Ishikawa (cell line): ENCODE data around the gene PCDHB5.

Source experiments
- CEBPB ChIP-seq: IDR thresholded peaks from 2 replicates; pipeline ENCODE4 v1.6.1; 2012
- CREB1 ChIP-seq: IDR thresholded peaks from 2 replicates; pipeline ENCODE4 v1.6.1; 2012; ENCODE audit warnings: low read depth
- EGR1 ChIP-seq: IDR thresholded peaks from 2 replicates; pipeline ENCODE4 v1.6.1; 2012
- EP300 ChIP-seq: IDR thresholded peaks from 2 replicates; pipeline ENCODE4 v1.6.1; 2012; ENCODE audit warnings: borderline replicate concordance
- FOXM1 ChIP-seq: IDR thresholded peaks from 2 replicates; pipeline ENCODE4 v1.6.1; 2012; ENCODE audit warnings: low read depth, borderline replicate concordance
- MAX ChIP-seq: IDR thresholded peaks from 2 replicates; pipeline ENCODE4 v1.6.1; 2012
- NFIC ChIP-seq: IDR thresholded peaks from 2 replicates; pipeline ENCODE4 v1.6.1; 2012
- RAD21 ChIP-seq: IDR thresholded peaks from 2 replicates; pipeline ENCODE4 v1.6.1; 2012; ENCODE audit warnings: low read depth
- REST ChIP-seq: IDR thresholded peaks from 2 replicates; pipeline ENCODE4 v1.6.1; 2012; ENCODE audit warnings: low read depth, mild to moderate bottlenecking
- TAF1 ChIP-seq: IDR thresholded peaks from 2 replicates; pipeline ENCODE4 v1.6.1; 2012; ENCODE audit warnings: low read depth, mild to moderate bottlenecking
- TCF12 ChIP-seq: IDR thresholded peaks from 2 replicates; pipeline ENCODE4 v1.6.1; 2012; ENCODE audit warnings: low read depth
- TEAD4 ChIP-seq: IDR thresholded peaks from 2 replicates; pipeline ENCODE4 v1.6.1; 2012
- YY1 ChIP-seq: IDR thresholded peaks from 2 replicates; pipeline ENCODE4 v1.6.1; 2012; ENCODE audit warnings: low read depth
- ZBTB7A ChIP-seq: IDR thresholded peaks from 2 replicates; pipeline ENCODE4 v1.6.1; 2012; ENCODE audit warnings: low read depth
- TF ChIP-seq, protein P1 (sequence below): IDR thresholded peaks from 2 replicates; pipeline ENCODE4 v1.6.1; 2012

The PCDHB5 gene

GRCh38 chr5:141135030-141135717, at the start of gene PCDHB5:
Gene PCDHB5 (plus strand): TSS chr5:141135206. CDS start chr5:141135435, 229 bp downstream.
- no peak for TF ChIP-seq ZBTB7A
- no peak for TF ChIP-seq NFIC
- TF ChIP-seq RAD21: peak; percentile 25; the same call in 1 of the 2 replicates

DNA sequence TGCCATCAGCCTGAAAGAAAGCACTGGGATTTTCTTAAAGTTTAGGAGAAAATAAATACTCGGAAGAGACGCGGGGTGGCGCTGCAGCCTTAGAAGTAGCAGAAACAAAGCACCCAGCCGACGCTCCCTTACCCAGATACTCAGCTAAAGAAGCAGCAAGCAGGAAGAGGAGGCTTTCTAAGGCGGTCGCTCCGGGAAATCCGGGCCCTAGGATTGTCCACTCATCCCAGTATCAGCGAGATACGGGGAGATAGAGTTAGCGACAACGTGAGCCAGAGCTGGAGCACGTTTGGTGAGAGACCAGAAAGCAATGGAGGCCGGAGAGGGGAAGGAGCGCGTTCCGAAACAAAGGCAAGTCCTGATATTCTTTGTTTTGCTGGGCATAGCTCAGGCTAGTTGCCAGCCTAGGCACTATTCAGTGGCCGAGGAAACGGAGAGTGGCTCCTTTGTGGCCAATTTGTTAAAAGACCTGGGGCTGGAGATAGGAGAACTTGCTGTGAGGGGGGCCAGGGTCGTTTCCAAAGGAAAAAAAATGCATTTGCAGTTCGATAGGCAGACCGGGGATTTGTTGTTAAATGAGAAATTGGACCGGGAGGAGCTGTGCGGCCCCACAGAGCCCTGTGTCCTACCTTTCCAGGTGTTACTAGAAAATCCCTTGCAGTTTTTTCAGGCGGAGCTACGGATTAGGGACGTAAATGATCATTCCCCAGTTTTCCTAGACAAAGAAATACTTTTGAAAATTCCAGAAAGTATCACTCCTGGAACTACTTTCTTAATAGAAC, 40.3 kb upstream of the PCDHB5 start, which contains the start of gene PCDHB2:
Gene PCDHB2, plus strand, starts transcription at position 135 of the 782 bp plus-strand sequence. Its CDS starts 176 bp downstream, at position 311.
- peak; percentile 40; the same call in 1 of the 2 replicates for TF ChIP-seq RAD21
- TF ChIP-seq MAX: no peak
- no peak for TF ChIP-seq YY1
- no peak for TF ChIP-seq TCF12
- TF ChIP-seq FOXM1: no peak
- no peak for TF ChIP-seq CREB1

GRCh38 chr5:141095263-141095641, 39.8 kb upstream of the PCDHB5 start:
- TF ChIP-seq, protein P1, sequence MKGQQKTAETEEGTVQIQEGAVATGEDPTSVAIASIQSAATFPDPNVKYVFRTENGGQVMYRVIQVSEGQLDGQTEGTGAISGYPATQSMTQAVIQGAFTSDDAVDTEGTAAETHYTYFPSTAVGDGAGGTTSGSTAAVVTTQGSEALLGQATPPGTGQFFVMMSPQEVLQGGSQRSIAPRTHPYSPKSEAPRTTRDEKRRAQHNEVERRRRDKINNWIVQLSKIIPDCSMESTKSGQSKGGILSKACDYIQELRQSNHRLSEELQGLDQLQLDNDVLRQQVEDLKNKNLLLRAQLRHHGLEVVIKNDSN: no peak
- TF ChIP-seq EGR1 (no peak), TAF1 (no peak), ZBTB7A (no peak), TEAD4 (no peak), YY1 (no peak), MAX (no peak)

GRCh38 chr5:141100243-141100805, 34.7 kb upstream of the PCDHB5 start, which contains the start of gene PCDHB3:
Gene PCDHB3 (plus strand): TSS chr5:141100473. CDS start chr5:141100650, 177 bp downstream.
- TF ChIP-seq, protein P1: no peak
- TF ChIP-seq TCF12 (no peak), RAD21 (peak; percentile 24; the same call in 1 of the 2 replicates), ZBTB7A (no peak), REST (no peak)

- TF ChIP-seq TEAD4 (no peak), EP300 (no peak), CEBPB (no peak), EGR1 (no peak), CREB1 (no peak), REST (no peak), ZBTB7A (no peak), NFIC (no peak), FOXM1 (no peak), TCF12 (no peak), YY1 (no peak), MAX (no peak), TAF1 (no peak), RAD21 (no peak)
- TF ChIP-seq, protein P1: no peak
Observed at GRCh38 chr5:141101059-141101458, 33.9 kb upstream of the PCDHB5 start.
